CD1c-positive myeloid dendritic cell (primary cell): ENCODE results near the gene GNAS.

Source experiments
- DNase-seq: peaks from one replicate; pipeline ENCODE4 v3.0.0-alpha.2; 2016; ENCODE audit errors: extremely low spot score

Gene GNAS

GRCh38 chr20:58853976-58854637 lies 1.6 kb downstream of the GNAS start:
- no peak for DNase-seq

- no peak for DNase-seq
Measured at GRCh38 chr20:58854638-58855471, 2.3 kb downstream of the GNAS start.

DNA sequence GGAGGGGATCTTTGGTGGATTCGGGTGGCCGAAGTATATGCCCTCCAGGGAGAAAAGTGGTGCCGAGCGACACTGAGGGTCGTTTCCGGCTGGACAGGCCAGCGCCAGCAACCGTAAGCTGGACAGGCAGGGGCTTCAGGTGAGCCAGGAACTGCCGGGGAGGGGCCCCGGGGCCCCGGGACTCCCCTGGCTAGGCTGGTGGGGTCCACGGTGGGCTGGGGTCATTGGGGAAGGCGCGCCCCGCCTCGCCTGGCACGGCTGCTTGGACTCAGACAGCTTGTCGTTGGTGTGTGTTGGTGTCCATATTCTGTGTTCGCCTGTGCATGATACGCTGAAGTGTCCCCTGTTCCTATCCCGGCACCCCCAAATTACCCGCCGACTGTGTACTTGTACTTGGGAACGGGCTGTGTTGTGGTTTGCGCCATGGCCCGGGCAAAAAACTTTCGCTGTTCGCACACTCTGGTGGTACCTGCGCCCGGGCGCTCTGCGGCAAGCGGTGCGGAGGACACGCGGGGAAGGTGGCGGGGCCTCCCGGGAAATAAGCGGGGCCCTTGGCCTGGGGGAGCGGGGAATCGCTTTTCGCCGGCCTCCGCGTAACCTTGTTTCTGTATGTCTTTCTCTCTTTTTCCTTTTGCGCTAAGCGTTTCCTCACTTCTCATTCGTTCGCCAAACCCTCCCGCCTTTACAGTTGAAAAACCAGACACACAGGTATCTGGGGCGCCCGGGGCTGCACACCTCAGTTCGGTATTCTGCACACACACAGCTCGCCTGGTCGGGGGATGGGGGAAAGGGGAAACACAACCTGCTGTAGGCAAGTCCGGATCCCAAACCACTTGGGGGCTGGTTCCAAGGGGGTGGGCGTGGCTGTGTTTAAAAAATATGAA lies 3.2 kb downstream of the GNAS start:
- DNase-seq = no peak

- DNase-seq = no peak
Measured at GRCh38 chr20:58863044-58863790, 10.7 kb downstream of the GNAS start.

DNA sequence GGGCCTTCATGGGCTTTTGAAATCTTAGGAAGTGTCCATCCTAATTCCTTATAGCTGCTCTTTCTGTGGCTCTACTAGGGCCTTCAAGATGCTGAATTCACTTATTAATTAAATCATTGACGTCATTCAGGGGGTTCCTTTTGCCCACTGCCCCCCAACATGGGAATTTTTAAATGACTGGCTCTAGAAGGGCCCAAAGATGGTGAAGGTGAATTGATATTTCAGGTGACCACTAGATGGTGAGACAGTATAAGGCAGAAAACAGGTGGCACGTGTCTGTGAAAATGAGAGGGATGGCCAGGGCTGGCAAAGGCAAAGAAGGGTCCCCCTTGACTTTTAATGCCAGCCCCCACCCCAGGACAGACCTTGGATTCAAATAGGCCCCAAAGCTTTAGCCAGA lies 11.8 kb downstream of the GNAS start:
- no peak for DNase-seq

DNA sequence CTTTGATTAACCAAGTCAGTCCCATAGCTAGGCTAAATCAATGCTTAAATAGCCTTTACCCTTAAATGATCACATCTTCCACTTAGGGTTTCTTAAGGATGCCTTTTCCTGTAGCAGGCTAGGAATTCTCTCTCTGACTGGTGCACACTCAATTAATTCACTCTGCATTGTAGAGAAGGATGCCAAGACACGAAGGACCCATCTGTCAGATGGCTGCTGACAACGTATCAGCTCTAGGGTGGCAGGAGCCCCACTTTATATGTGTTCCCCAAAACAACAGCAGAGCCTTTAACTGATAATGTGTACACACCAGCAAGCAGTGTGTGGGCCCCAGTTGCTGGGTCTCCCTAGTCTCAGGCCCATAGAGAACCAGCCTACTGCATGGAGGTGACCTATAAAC lies 13.3 kb downstream of the GNAS start:
- no peak for DNase-seq

- DNase-seq = no peak
Measured at GRCh38 chr20:58867211-58867610, 14.7 kb downstream of the GNAS start.

GRCh38 chr20:58868795-58869194 lies 16.3 kb downstream of the GNAS start:
- DNase-seq = no peak

DNA sequence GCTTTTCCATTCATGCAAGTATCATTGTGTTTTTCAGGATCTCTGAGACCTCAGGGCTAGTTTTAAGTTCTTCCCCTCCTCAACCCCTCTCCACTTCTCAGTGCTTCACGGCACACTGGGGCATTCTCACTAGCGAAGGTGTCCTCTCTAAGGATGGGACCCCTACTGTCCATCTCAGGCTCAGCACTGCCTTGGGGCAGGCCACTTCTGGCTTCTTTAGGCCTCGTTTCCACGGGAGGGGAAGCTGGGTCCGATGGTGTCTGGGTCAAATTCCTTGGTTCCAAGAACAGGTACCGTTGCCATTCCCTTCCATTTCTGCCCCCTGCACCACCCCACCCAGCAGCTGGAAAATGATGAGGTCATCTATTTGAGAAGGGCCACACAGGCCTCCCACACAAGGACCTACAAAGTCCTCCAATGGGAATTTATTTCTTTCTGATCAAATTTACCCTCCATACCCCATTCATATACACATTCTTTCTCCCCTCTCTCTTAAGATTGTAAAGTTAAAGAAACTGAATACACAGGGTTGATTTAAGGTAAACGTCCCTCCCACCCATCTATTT lies 17.2 kb downstream of the GNAS start:
- no peak for DNase-seq

DNA sequence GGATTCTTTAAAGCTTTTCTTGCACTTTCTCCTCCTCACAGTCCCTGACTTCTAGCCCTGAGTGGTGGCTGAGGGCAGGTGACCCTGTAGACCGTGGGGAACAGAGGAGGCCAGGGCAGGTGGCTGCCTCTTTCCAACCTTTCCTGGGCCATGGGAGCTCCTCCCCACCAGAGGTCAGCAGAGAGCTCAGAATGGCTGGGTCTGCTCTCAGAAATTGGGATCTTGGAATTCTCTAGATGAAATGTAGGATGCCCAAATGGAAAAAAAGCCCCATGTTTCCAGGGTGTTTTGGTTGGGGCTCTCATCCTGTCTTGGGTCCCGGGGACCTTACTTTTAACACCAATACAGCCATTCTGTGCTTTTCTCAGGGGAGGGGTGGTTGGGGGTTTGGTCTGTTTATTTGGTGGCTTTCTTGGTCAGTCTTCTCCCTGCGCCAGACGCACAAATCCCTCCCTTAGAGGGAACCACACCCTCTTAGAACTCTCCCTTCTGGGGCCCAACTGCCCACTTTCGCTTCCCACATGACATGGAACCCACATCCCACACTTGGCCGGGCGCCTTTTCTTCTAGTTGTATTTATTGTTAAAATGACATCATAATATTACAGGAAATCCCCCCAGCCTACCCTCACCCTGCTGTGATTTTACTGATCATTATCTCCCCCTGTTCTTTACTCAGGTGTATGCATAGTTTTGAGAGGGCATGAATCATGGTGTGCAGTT lies 17.9 kb downstream of the GNAS start:
- peak; percentile 60 for DNase-seq

- no peak for DNase-seq
Measured at GRCh38 chr20:58871533-58872102, 19.1 kb downstream of the GNAS start.

DNA sequence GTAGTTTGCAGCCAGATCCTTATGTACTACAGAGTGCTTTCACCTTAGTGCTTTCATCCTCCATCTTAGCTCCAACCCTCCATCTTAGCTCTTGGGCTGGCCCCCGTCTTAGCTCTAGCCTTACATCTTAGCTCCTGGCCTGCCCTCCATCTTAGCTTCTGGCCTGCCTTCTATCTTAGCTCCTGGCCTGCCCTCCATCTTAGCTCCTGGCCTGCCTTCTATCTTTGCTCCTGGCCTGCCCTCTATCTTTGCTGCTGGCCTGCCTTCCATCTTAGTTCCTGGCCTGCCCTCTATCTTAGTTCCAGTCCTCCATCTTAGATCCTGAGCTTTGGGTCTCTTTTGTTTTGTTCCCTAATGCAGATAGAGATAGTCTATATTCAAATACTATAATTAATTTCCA lies 22.0 kb downstream of the GNAS start:
- DNase-seq = no peak

GRCh38 chr20:58875111-58875510 lies 22.6 kb downstream of the GNAS start:
- no peak for DNase-seq

DNA sequence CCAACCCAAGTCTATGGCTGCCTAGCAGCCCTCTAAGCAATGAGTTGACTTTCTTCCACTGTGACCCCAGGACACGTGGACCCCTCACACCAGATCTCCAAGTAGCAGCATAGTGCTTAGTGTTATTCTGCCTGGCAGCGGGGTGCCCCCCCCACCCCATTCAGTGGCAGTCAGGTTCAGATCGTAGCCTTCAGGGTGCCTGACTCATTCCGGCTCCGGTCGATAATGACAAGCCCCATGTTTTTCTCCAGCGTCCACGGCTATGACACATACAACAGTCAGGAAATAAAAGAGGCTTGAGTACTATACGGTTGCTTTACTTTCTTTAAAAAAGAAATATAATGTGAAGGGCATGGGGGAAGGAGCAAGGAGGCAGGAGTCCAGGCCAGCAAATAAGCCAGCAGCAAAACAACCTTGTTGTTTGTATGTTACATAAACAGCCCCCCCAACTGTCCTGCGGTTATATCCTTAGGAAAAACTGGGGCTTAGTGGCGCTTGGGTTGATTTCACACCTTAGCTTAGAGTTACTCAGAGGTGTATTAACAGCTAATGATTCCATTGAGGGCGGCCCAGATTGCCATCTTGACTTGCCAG lies 23.1 kb downstream of the GNAS start:
- no peak for DNase-seq

DNA sequence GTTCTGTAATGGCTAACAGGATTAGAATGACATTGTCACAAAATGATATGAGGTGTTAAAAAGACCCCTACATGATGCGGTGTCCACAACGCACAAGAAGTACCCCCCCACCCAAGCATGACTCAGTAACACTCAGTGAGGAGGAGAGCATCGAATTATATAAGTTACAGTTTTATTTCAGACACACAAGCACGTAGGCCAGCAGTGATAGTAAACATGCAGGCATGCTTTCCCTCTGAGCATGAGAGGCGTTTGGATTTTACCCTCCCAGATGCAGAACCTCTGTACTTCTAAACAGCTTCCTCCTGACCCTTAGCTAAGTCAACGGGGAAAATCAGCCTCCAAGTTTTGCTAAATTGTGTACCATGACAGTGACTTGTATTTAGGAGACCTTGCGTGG lies 23.9 kb downstream of the GNAS start:
- no peak for DNase-seq

- DNase-seq = no peak
Measured at GRCh38 chr20:58877050-58877975, 24.8 kb downstream of the GNAS start.

DNA sequence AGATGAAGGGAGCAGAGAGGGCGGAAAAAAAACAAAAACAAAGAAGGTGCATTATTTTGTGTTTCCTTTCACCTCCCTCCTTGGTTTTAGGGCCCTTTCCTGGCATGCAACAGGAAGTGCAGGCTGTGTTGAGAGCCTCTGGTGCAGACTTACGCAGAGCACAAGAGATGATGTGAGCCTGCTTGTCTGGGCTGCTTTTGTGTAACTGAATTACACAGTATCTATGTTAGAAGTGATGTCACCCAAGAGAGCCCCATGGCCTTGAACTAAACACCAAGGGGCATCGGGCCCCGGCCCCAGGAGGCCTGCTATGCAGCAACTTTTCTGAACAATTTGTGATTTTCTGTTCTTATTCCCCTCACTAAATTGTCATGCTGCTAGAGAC lies 25.5 kb downstream of the GNAS start:
- DNase-seq = no peak

- DNase-seq = no peak
Measured at GRCh38 chr20:58878399-58878798, 25.9 kb downstream of the GNAS start.

GRCh38 chr20:58880441-58880840 lies 27.9 kb downstream of the GNAS start:
- DNase-seq = no peak
